ENCODE results near the gene L3MBTL2.
"Not testable (repeated sequence)": the region's sequence is repeated elsewhere in the genome, so short reads cannot be mapped to it uniquely, and the experiment has no call there.

The L3MBTL2 gene

DNA sequence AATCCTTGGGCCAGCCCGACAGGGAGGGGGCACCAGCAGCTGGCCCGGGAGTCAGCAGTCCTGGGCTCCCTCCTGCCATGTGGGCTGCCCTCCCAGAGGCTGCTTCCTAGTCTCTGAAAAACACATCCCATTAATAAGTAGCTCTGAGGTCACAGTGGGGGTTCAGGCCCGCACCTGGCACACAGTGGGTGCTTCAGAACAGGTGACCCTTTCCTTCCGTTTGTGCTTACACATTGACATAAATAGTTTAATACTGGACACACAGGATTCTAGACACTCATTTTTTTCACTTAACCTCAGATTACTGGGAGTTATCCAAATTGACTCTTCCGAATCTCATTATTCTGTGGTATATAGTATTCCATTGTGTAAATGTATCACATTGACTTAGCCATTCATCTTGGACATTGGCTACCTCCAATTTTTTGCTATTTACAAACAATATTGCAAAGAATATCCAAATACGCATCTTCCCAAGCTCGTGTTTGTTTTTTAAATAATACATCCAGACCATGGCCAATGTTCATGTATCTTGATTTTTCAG is 36.1 kb downstream of the L3MBTL2 start:
- DNase-seq (ENCODE audit: low read depth): no peak

DNA sequence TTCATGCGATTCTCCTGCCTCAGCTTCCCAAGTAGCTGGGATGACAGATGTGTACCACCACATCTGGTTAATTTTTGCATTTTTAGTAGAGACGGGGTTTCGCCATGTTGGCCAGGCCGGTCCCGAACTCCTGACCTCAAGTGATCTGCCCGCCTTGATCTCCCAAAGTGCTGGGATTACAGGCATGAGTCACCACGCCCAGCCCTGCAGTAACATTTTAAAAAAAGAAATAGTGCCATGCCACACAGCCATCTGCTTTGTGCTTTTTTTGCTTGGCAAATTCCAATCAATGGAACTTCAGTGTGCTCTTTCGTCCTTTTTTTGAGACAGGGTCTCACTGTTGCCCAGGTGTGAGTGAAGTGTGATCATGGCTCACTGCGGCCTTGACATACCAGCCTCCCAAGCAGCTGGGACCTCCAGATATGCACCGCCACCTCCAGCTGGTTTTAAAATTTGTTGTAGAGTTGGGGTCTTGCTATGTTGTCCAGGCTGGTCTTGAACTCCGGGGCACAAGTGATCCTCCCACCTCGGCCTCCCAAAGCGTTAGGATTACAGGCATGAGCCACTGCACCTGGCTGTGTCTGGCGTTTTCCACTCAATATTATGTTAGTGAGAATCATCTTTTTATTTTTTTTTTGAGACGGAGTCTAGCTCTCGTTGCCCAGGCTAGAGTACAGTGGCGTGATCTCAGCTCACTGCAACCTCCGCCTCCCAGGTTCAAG is 37.4 kb downstream of the L3MBTL2 start:
- no peak for DNase-seq (ENCODE audit: low read depth)

DNA sequence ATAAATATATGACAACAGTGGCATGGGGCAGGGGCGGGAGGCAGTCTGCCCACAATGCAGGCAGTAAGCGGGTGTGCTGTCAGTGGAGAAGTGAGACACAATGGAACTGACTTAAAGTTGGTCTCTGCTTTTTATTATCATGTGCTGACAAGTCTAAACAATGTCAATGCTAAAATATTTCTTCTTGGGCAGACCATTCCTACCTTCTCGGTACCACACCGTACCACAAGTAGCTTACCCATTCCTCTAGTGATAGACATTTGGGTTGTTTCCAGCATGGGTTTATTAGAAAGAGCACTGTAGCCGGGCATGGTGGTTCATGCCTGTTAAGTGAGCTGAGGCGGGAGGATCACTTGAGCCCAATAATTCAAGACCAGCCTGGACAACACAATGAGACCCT is 38.2 kb downstream of the L3MBTL2 start:
- DNase-seq (ENCODE audit: low read depth): no peak

GRCh38 chr22:41245917-41246499 is 40.9 kb downstream of the L3MBTL2 start:
- DNase-seq (ENCODE audit: low read depth): no peak

DNA sequence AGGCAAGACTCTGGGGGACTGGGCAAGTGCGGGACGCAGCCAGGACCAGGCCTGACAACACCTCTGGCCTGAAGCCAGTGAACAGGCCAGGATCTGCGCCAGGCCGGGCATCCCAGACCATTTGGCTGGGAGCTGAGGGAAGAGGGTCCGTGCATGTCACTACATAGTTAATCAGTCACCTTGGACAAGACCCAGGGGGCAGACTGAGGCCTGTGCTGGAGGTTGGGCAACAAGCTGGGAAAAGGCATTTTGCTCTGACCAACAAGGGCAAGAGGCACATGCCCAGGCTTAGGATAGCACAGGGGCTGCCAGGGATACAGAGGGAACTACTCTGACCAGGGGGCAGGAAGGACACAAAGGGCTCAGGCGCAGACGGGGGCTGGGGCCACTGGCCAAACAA is 42.6 kb downstream of the L3MBTL2 start:
- no peak for DNase-seq (ENCODE audit: low read depth)

DNA sequence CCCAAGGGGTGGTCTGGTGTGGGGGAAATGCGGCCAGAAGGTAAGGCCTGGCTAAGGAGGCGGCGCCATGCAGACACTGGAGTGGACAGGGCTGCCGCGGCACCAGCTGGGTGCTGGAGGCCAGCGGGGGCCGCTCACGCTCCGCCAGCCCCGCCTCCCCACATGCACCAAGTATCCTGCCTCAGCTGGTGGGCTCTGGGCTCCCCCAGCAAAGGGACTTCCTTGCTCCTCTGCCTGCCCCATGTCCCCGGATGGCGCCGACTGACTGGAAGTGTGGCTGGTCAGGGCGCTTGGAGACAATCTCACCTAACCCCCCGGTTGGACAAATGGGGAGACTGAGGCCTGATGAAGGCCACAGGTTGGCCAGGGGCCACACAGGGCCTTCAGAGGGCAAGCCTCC is 43.2 kb downstream of the L3MBTL2 start:
- no peak for DNase-seq (ENCODE audit: low read depth)

DNA sequence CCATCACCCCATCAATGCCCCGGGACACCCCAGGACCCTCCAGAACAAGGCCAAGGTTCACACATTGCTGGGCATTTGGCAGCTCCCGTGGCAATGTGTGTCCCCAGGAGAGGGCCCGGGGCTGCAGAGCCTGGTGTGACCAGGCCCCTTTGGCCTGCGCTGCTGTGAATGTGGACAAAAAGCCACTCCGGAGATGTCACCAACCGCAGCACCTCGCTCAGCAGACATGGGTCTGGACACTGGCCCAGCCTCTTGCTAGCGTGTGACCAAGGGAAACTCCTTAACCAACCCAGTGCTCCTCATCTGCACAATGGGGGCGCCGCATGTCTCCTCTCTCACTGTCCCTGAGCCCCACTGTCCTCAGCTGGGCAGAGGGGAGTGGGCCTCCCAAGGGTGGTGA is 43.6 kb downstream of the L3MBTL2 start:
- no peak for DNase-seq (ENCODE audit: low read depth)

DNA sequence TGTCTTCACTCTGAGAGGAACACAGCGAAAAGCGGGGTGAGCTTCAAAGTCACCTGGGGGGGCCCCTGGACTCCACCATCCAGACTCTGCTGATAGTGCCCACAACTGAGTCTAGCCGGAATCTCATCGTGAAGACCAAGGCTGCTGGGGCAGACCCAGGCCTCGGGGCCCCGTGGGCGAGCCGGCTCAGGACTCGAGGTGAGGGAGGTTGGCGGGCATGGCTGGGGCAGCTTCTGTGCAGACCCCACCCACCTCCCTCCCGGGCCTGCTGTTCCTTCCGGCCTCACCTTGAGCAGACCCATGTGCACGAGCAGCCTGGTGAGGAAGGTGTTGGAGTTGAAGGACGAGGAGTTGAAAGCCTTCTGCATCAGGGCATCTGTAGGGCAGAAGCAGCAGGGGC is 44.3 kb downstream of the L3MBTL2 start:
- no peak for DNase-seq (ENCODE audit: low read depth)

DNA sequence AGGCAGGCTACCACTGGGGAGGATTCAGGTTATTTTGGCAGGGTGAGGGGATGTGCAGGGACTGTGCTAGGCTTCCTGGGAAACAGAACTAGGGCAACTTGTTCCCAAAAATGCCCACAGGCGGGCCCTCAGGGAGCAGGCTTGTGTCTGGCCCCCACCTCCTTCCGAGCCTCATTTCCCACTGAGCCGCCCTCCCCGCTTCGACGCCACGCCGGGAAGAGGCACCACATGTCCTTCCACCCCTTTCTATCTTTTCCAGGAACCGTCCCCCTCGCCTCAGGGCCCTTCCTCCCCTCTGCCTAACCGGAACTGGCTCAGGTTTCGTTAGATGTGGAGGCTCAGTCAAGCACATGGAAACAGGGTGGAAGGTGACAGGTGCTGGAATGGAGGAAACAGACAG is 45.0 kb downstream of the L3MBTL2 start:
- no peak for DNase-seq (ENCODE audit: low read depth)

DNA sequence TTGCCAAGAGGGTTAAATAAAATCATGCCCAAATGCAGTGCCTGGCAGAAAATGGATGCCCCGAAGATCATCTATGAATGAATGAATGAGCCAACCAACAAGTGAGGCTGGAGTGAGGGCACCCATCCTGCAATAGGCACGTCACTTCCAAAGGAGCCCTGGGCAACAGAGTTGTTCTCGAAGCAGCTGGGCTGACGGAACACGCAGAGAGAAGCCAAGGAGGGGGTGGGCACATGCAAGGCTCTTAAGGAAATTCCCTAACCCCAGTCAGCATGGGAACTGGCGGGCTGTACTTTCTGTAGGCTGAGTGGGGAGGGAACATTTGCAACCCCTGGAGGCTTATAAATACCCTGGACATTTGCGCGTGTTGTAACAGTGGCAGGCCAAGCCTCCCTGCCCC is 47.3 kb downstream of the L3MBTL2 start:
- no peak for DNase-seq (ENCODE audit: low read depth)

DNA sequence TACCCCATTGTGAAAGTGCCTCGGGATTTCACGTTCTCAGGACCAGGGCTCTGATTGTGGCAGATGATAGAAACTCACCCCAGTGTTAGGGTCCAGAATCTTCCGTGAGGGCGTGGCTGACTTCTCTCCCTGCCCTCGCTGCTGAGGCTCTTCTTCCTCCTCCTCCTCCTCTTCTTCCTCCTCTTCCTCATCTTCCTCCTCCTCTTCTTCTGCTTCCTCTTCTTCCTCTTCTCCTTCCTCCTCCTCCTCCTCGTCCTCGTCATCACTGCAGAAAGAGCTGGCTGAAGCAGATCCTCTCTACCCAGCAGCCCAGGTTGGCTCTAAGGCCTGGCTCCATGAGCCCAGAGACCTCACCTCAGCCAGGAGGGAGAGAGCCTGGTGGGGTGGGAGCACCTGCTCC is 49.1 kb downstream of the L3MBTL2 start:
- DNase-seq (ENCODE audit: low read depth): no peak

DNA sequence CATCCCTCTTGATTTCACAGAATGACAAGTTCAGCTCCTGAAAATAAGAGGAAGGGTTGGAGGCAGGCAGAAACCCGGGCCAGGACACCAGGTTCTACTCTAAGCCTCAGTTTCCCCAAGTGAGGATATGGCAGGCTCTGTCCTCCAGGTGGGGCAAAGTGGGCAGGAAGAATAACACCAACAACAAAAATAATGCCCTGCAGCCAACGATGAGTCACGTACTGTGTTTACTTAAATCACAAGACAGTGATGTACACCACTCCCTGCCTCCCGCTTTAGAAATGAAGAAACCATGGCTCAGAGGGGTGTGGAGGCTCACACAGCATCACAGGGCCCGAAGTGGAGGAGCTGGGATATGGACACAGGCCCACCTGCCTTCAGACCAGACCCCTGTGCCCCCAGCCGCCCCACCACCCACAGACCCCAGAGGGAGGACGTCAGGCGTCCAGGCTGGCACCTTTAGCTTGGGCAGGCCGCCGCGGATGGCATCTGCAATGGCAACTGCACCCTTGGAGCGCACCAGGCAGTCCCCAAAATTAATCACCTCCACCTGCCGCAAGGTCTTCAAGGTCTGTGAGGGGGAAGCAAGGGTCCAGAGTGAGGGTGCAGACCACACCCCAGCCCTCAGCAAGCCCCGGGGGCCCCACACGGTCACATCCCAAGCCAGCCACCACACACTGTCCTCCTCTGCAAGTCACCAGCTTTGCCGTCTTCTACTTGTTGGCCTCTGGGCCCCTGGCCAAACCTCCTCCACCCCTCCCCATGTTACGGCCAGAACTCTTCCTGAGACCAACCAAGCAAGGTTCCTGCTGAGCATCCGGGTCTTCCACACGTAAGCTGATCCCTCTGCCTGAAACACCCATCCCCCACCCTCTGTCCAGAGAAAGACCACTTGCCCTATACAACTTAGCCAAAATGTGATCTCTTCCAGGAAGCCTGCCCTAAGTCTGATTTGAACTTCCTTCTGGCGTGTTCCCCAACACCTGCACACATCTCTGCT is 51.4 kb downstream of the L3MBTL2 start:
- DNase-seq (ENCODE audit: low read depth): peak; percentile 16

GRCh38 chr22:41257696-41258095 is 52.6 kb downstream of the L3MBTL2 start:
- DNase-seq (ENCODE audit: low read depth): no peak

GRCh38 chr22:41259756-41260155 is 54.6 kb downstream of the L3MBTL2 start:
- DNase-seq (ENCODE audit: low read depth): not testable (repeated sequence)

DNA sequence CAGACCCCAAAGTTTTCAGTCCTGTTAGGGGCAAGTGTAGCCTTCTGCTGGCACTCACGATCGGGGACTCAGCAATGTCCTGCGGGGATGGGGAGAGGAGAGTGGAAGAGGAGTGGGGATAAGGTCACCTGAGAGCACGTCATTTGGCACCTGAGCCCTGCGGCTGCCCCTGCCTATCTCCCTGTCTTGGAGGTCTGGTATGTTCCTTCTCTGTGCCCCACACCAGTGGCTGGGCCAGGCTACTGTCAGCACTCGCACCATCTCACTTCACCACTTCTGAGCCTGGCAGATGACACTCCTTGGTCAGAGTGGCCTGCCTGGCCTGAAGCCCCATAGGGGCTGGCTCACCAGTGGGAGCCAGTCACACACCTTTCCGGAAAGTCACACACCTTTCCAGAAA is 55.8 kb downstream of the L3MBTL2 start:
- DNase-seq (ENCODE audit: low read depth): no peak

- no peak for DNase-seq (ENCODE audit: low read depth)
These were observed 56.6 kb downstream of the L3MBTL2 start for GRCh38 chr22:41261541-41262249.

GRCh38 chr22:41262250-41262765 is 57.2 kb downstream of the L3MBTL2 start:
- DNase-seq (ENCODE audit: low read depth): no peak

DNA sequence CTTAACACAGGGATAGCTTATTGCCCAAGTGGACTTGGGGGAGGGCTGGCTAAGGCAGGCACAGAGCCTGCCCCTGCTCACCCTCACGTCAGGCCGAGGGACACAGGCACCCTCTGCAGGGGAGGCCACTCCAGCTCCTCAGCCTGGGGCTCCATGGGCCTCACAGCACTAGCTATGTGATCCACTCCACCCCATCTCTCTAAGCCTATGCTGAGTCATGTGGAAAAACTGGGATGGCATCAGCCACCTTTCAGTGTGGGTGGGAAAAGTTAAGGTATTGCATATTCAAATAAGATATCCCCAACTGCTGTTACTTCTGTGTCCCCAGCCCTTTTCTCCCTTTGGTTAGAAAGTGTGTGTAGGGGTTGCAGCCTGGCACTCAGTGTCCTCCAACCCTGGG is 58.6 kb downstream of the L3MBTL2 start:
- DNase-seq (ENCODE audit: low read depth): no peak

- no peak for DNase-seq (ENCODE audit: low read depth)
These were observed 59.4 kb downstream of the L3MBTL2 start for GRCh38 chr22:41264408-41264941.

- DNase-seq (ENCODE audit: low read depth): no peak
These were observed 62.8 kb downstream of the L3MBTL2 start for GRCh38 chr22:41267958-41268357.

GRCh38 chr22:41271787-41272186 is 66.7 kb downstream of the L3MBTL2 start:
- no peak for DNase-seq (ENCODE audit: low read depth)

Measured in GM04504 (cell line).